ENCODE data around the gene COL5A2. TPM values are rescaled to one million over a fixed set of nuclear protein-coding genes. Genes with fewer than 3 reads are reported as not detected.

The COL5A2 gene
- total RNA-seq, 2 experiments from 2014 or later: 0.25 to 0.77 TPM

DNA sequence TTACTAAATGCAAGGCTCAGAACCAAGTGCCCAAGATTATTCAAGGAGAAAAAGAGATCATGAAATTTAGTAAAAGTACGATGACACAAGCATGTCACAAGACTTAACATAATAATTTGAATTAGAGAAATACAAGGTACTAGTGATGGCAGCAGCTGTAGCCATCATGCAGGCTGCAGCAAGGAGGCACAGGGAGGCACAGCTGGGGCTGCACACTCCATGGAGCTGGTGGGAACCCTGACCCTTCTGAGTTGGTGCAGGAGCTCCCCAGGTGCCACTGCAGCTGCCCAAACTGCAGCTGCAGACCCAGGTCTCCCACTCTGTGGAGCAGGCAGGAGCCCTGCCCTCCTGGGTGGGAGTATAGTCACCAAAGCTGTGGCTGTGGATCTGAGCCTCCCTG is 159.4 kb downstream of the COL5A2 start:
- no peaks in the 10 kb centered on the region for H3K4me1 Mint-ChIP-seq (ENCODE audit: low read depth)
- DNase-seq (no peak), ATAC-seq (ENCODE audit: poor library complexity) (no peak)
- H3K27me3 Mint-ChIP-seq: peaks cover 25% of the 10 kb centered on the region
- no peak overlapping the region for H3K27ac ChIP-seq (ENCODE audit: low read depth in 1 of 2, low read length in 2 of 2)
- no peak overlapping the region for H3K4me3 Mint-ChIP-seq
- no peaks in the 10 kb centered on the region for H3K4me1 ChIP-seq (ENCODE audit: insufficient read depth, low read length)
- H3K9me3 Mint-ChIP-seq: peaks cover 2% of the 10 kb centered on the region
- no peak overlapping the region for H3K27ac Mint-ChIP-seq
- ChIA-PET CTCF (no interaction called here), POLR2A (no interaction called here)
- intact Hi-C loops (cut with DNase I, micrococcal nuclease): no loop called here
- TF ChIP-seq, protein P1, sequence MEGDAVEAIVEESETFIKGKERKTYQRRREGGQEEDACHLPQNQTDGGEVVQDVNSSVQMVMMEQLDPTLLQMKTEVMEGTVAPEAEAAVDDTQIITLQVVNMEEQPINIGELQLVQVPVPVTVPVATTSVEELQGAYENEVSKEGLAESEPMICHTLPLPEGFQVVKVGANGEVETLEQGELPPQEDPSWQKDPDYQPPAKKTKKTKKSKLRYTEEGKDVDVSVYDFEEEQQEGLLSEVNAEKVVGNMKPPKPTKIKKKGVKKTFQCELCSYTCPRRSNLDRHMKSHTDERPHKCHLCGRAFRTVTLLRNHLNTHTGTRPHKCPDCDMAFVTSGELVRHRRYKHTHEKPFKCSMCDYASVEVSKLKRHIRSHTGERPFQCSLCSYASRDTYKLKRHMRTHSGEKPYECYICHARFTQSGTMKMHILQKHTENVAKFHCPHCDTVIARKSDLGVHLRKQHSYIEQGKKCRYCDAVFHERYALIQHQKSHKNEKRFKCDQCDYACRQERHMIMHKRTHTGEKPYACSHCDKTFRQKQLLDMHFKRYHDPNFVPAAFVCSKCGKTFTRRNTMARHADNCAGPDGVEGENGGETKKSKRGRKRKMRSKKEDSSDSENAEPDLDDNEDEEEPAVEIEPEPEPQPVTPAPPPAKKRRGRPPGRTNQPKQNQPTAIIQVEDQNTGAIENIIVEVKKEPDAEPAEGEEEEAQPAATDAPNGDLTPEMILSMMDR (IDR thresholded peaks at IDR 0.05): no peak
- H3K36me3 ChIP-seq (ENCODE audit: insufficient read depth, low read length): no peaks in the 10 kb centered on the region
- no peaks in the 10 kb centered on the region for H3K36me3 Mint-ChIP-seq (ENCODE audit: low read depth)
- H3K9me3 ChIP-seq (ENCODE audit: control insufficient read depth in 1 of 2, insufficient read depth in 1 of 2, low read length in 2 of 2): no peaks in the 10 kb centered on the region
- no peak overlapping the region for H3K4me3 ChIP-seq (ENCODE audit: low read length)
- H3K27me3 ChIP-seq (ENCODE audit: control insufficient read depth in 1 of 2, insufficient read depth in 2 of 2, low read length in 2 of 2): no peaks in the 10 kb centered on the region

DNA sequence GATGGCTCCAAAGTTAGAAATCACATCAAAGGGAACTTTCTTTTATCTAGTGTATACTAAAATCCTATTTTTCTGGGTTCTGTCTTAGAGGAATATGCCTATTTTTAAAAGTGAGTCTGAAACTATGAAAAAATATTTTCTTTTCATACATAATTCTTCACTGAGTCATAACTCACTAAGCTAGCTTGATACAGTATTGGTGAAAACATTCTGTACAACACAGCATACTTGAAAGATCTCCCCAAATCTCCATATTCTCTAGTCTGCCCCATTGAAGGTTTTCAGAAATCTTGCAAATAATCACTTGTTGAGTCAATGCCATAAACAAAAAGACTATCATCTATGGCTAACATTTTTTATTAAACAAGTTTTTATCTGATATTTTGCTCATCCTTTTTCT is 160.9 kb downstream of the COL5A2 start:
- H3K36me3 ChIP-seq (ENCODE audit: insufficient read depth, low read length): no peaks in the 10 kb centered on the region
- TF ChIP-seq, protein P1 (IDR thresholded peaks at IDR 0.05): no peak
- CTCF ChIA-PET: no interaction called here

DNA sequence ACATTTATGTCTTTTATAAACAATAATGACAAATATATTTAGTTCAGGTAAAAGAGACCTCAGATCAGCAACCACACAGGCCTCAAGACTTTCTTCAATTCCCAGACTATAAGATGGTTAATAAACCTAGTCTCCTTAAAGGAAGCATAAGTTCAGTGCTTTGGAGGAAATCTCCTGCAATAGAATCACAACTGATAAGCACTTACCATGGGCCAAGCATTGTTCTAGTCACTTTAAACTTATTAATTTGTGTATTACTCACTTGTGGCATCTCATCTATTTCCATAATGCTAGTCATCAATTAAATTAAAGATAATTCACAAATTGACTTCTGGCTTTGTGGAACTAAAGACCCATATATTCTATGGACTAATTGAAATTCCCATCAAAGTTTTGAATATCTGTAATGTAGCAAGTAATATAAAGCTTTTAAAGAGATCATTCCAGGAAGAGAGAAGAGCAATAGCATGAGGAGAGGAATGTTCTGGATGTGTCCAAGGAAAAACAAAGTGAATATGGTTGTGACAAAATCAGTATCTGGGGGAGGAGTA is 163.2 kb downstream of the COL5A2 start:
- no peak for ATAC-seq (ENCODE audit: poor library complexity)
- TF ChIP-seq, protein P1 (IDR thresholded peaks at IDR 0.05): no peak
- Histone ChIP-seq H3K27me3 (ENCODE audit: control insufficient read depth in 1 of 2, insufficient read depth in 2 of 2, low read length in 2 of 2) (no peaks in the 10 kb centered on the region), H3K27ac (ENCODE audit: low read depth in 1 of 2, low read length in 2 of 2) (no peak overlapping the region), H3K4me1 (ENCODE audit: insufficient read depth, low read length) (no peaks in the 10 kb centered on the region), H3K36me3 (ENCODE audit: insufficient read depth, low read length) (no peaks in the 10 kb centered on the region), H3K9me3 (ENCODE audit: control insufficient read depth in 1 of 2, insufficient read depth in 1 of 2, low read length in 2 of 2) (no peaks in the 10 kb centered on the region), H3K4me3 (ENCODE audit: low read length) (no peak overlapping the region)
- intact Hi-C loops (cut with DNase I, micrococcal nuclease): no loop called here
- H3K27ac Mint-ChIP-seq: no peak overlapping the region
- no peaks in the 10 kb centered on the region for H3K36me3 Mint-ChIP-seq (ENCODE audit: low read depth)
- H3K9me3 Mint-ChIP-seq: no peaks in the 10 kb centered on the region
- CTCF ChIA-PET: no interaction called here
- no peak overlapping the region for H3K4me3 Mint-ChIP-seq
- POLR2A ChIA-PET: no interaction called here
- H3K4me1 Mint-ChIP-seq (ENCODE audit: low read depth): no peaks in the 10 kb centered on the region
- H3K27me3 Mint-ChIP-seq: peaks cover 15% of the 10 kb centered on the region
- DNase-seq: no peak

More for the DNA sequence above, 160.9 kb downstream of the COL5A2 start:
- no peaks in the 10 kb centered on the region for H3K4me1 ChIP-seq (ENCODE audit: insufficient read depth, low read length)
- Mint-ChIP-seq H3K4me3 (no peak overlapping the region), H3K27ac (no peak overlapping the region), H3K36me3 (ENCODE audit: low read depth) (no peaks in the 10 kb centered on the region), H3K27me3 (peaks cover 22% of the 10 kb centered on the region), H3K4me1 (ENCODE audit: low read depth) (no peaks in the 10 kb centered on the region), H3K9me3 (peaks cover under 1% of the 10 kb centered on the region)
- POLR2A ChIA-PET: no interaction called here
- ATAC-seq (ENCODE audit: poor library complexity): no peak
- DNase-seq: no peak
- no peak overlapping the region for H3K27ac ChIP-seq (ENCODE audit: low read depth in 1 of 2, low read length in 2 of 2)
- H3K9me3 ChIP-seq (ENCODE audit: control insufficient read depth in 1 of 2, insufficient read depth in 1 of 2, low read length in 2 of 2): no peaks in the 10 kb centered on the region
- no peaks in the 10 kb centered on the region for H3K27me3 ChIP-seq (ENCODE audit: control insufficient read depth in 1 of 2, insufficient read depth in 2 of 2, low read length in 2 of 2)
- intact Hi-C loops (cut with DNase I, micrococcal nuclease): no loop called here
- H3K4me3 ChIP-seq (ENCODE audit: low read length): no peak overlapping the region
